SK-N-MC (cell line): ENCODE results near the gene ABR.

Experiments used
- FOXP2 ChIP-seq: optimal IDR thresholded peaks from 2 replicates; pipeline ENCODE3; 2011; ENCODE audit warnings: mild to moderate bottlenecking, moderate library complexity; ENCODE audit not compliant: insufficient read depth; ENCODE audit errors: extremely low read length, control extremely low read depth
- POLR2AphosphoS5 ChIP-seq: IDR thresholded peaks from 2 replicates; pipeline ENCODE4 v1.6.1; 2012; ENCODE audit warnings: mild to moderate bottlenecking, low read depth, low read length, borderline replicate concordance

GRCh38 chr17:1122533-1123392 is 57.0 kb downstream of the ABR start:
- no peak for TF ChIP-seq POLR2AphosphoS5
- no peak for TF ChIP-seq FOXP2
